SK-N-MC (cell line): ENCODE data around the gene SNRPN.
"Not testable (repeated sequence)": the region's sequence is repeated elsewhere in the genome, so short reads cannot be mapped to it uniquely, and the experiment has no call there.

Source experiments
- DNase-seq: peaks from one replicate; pipeline ENCODE4 v3.0.0-alpha.2; 2011; ENCODE audit warnings: low read depth, low spot score
- H3K27ac ChIP-seq: fragments of 200-600 bp; sonication (generic); 2 replicates; pipeline ENCODE4 v1.5.1; 2016; ENCODE audit warnings: mixed run types
- H3K36me3 ChIP-seq: fragments of 200-600 bp; sonication (generic); 2 replicates; pipeline ENCODE4 v1.6.1; 2017; ENCODE audit warnings: antibody characterized with exemption, low read length, mixed read lengths; ENCODE audit not compliant: insufficient read depth
- H3K4me3 ChIP-seq: fragments of 200-600 bp; sonication (generic); 2 replicates; pipeline ENCODE4 v1.5.1; 2016
- H3K9ac ChIP-seq: fragments of 200-600 bp; sonication (generic); 2 replicates; pipeline ENCODE4 v1.8.0; 2017; ENCODE audit warnings: mixed run types, mixed read lengths; ENCODE audit not compliant: insufficient read length
- H3K9me3 ChIP-seq: fragments of 200-600 bp; sonication (generic); 2 replicates; pipeline ENCODE4 v1.6.1; 2017; ENCODE audit warnings: low read depth, mild to moderate bottlenecking, antibody characterized with exemption, low read length, moderate library complexity, mixed read lengths
- EZH2 ChIP-seq: fragments of 200-600 bp; sonication (generic); IDR thresholded peaks from one replicate; pipeline ENCODE4 v1.6.1; 2017; ENCODE audit warnings: antibody characterized with exemption
- FOXP2 ChIP-seq: optimal IDR thresholded peaks from 2 replicates; pipeline ENCODE3; 2011; ENCODE audit warnings: mild to moderate bottlenecking, moderate library complexity; ENCODE audit not compliant: insufficient read depth; ENCODE audit errors: extremely low read length, control extremely low read depth
- POLR2AphosphoS5 ChIP-seq: IDR thresholded peaks from 2 replicates; pipeline ENCODE4 v1.6.1; 2012; ENCODE audit warnings: mild to moderate bottlenecking, low read depth, low read length, borderline replicate concordance

Gene SNRPN

GRCh38 chr15:24954783-24955530 is at the start of gene SNRPN, which contains the start of gene SNURF:
Gene SNRPN, plus strand, starts transcription at chr15:24954987. Its CDS starts 19,467 bp downstream, at chr15:24974454.
Gene SNURF, plus strand, starts transcription at chr15:24954987. Its CDS starts 62 bp downstream, at chr15:24955049.
- Histone ChIP-seq H3K4me3 (peak within 1 kb of the TSS; percentile 88), H3K9ac (peak within 1 kb of the TSS; percentile 85), H3K27ac (peak within 1 kb of the TSS; percentile 85), H3K9me3 (0 out of 2 replicates have a peak, but pooled peaks cover 2% of the 10 kb centered on the region), H3K36me3 (peaks cover 15% of the 10 kb centered on the region; the same call in 1 of the 2 replicates)
- DNase-seq = no peak
- TF ChIP-seq EZH2 (no peak), FOXP2 (peak; percentile 35), POLR2AphosphoS5 (peak; percentile 91)

- no peak for TF ChIP-seq EZH2
- TF ChIP-seq FOXP2 = no peak
- TF ChIP-seq POLR2AphosphoS5 = no peak
- no peak for DNase-seq
Measured at GRCh38 chr15:24916305-24917009, 38.3 kb upstream of the SNRPN start.

GRCh38 chr15:24917431-24917830 is 37.4 kb upstream of the SNRPN start:
- no peak for TF ChIP-seq EZH2
- TF ChIP-seq POLR2AphosphoS5 = no peak
- Histone ChIP-seq H3K36me3 (no peaks in the 10 kb centered on the region), H3K4me3 (no peak overlapping the region), H3K9ac (no peak overlapping the region), H3K27ac (no peak overlapping the region), H3K9me3 (no peaks in the 10 kb centered on the region)
- DNase-seq = no peak

More at GRCh38 chr15:24916305-24917009, 38.3 kb upstream of the SNRPN start:
- no peak overlapping the region for H3K27ac ChIP-seq
- H3K36me3 ChIP-seq = no peaks in the 10 kb centered on the region
- H3K9ac ChIP-seq = no peak overlapping the region
- no peak overlapping the region for H3K4me3 ChIP-seq
- no peaks in the 10 kb centered on the region for H3K9me3 ChIP-seq

- H3K27ac ChIP-seq = no peak overlapping the region
- no peak overlapping the region for H3K9ac ChIP-seq
- H3K9me3 ChIP-seq = no peaks in the 10 kb centered on the region
- TF ChIP-seq FOXP2 (no peak), POLR2AphosphoS5 (no peak), EZH2 (no peak)
- no peak overlapping the region for H3K4me3 ChIP-seq
- H3K36me3 ChIP-seq = no peaks in the 10 kb centered on the region
- DNase-seq = no peak
Measured at GRCh38 chr15:24919446-24919845, 35.3 kb upstream of the SNRPN start.

- not testable (repeated sequence) for H3K36me3 ChIP-seq, H3K27ac ChIP-seq, H3K9me3 ChIP-seq, DNase-seq, H3K9ac ChIP-seq, H3K4me3 ChIP-seq
Measured at GRCh38 chr15:24922781-24923180, 32.0 kb upstream of the SNRPN start.

GRCh38 chr15:24924153-24924552 is 30.6 kb upstream of the SNRPN start:
- Histone ChIP-seq H3K36me3 (no peaks in the 10 kb centered on the region), H3K4me3 (no peak overlapping the region)

GRCh38 chr15:24924621-24925020 is 30.2 kb upstream of the SNRPN start:
- no peak for DNase-seq
- Histone ChIP-seq H3K27ac (no peak overlapping the region), H3K36me3 (no peaks in the 10 kb centered on the region), H3K9me3 (no peaks in the 10 kb centered on the region), H3K9ac (no peak overlapping the region), H3K4me3 (no peak overlapping the region)
- TF ChIP-seq FOXP2 (no peak), EZH2 (no peak), POLR2AphosphoS5 (no peak)

More at GRCh38 chr15:24924153-24924552, 30.6 kb upstream of the SNRPN start:
- Histone ChIP-seq H3K9me3 (no peaks in the 10 kb centered on the region), H3K27ac (no peak overlapping the region), H3K9ac (no peak overlapping the region)
- TF ChIP-seq POLR2AphosphoS5 (no peak), FOXP2 (no peak), EZH2 (no peak)
- DNase-seq = no peak

- not testable (repeated sequence) for H3K36me3 ChIP-seq, H3K4me3 ChIP-seq, DNase-seq, H3K27ac ChIP-seq, H3K9ac ChIP-seq, H3K9me3 ChIP-seq
Measured at GRCh38 chr15:24931874-24932732, 22.7 kb upstream of the SNRPN start.
